Stimulated activated naive CD8-positive, alpha-beta T cell treated with anti-CD3 and anti-CD28 coated beads, Interleukin-15, Interleukin-2, amounts not matched to agents 100 U/mL and 50 U/mL, for 24 hours (primary cell): ENCODE results near the gene SLC9A9.
"Not testable (repeated sequence)": the region's sequence is repeated elsewhere in the genome, so short reads cannot be mapped to it uniquely, and the experiment has no call there.

Source experiments
- ATAC-seq: fragments of 150-1000 bp; cut with Tn5 transposase; one replicate; pipeline ENCODE4 v1.10.0; 2021
- DNase-seq: peaks from one replicate; pipeline ENCODE4 v3.0.0; 2021

SLC9A9 gene

GRCh38 chr3:143847787-143848631 lies at the start of gene SLC9A9:
Gene SLC9A9, minus strand, starts transcription at chr3:143848468. Its CDS starts 146 bp downstream, at chr3:143848322.
- peak; percentile 93 for ATAC-seq
- peak; percentile 17 for DNase-seq

GRCh38 chr3:143897576-143898295 lies 49.5 kb upstream of the SLC9A9 start:
- no peak for ATAC-seq
- DNase-seq = no peak

GRCh38 chr3:143896486-143896885 lies 48.2 kb upstream of the SLC9A9 start:
- ATAC-seq (no peak), DNase-seq (no peak)

DNA sequence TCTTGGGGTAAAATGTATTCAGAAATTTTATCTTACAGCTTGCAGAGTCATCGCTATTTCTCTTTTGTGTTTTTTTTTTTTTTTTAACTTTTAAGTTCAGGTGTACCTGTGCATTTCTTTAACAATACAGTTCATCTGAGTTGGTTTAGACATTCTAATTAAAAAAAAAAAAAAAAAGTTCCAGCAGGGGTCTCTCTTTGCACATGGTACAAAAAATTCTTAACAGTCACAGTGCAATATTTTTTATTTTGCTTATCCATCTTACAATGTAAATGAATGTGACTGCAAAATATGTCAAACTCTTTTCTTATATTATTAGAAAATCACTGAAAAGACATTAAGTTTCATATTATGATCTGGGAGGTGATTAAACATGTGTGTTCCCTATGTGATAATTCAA lies 47.5 kb upstream of the SLC9A9 start:
- DNase-seq (no peak), ATAC-seq (no peak)

GRCh38 chr3:143888846-143889245 lies 40.6 kb upstream of the SLC9A9 start:
- ATAC-seq = no peak
- DNase-seq = no peak

- ATAC-seq = no peak
- no peak for DNase-seq
Observed at GRCh38 chr3:143888166-143888565, 39.9 kb upstream of the SLC9A9 start.

DNA sequence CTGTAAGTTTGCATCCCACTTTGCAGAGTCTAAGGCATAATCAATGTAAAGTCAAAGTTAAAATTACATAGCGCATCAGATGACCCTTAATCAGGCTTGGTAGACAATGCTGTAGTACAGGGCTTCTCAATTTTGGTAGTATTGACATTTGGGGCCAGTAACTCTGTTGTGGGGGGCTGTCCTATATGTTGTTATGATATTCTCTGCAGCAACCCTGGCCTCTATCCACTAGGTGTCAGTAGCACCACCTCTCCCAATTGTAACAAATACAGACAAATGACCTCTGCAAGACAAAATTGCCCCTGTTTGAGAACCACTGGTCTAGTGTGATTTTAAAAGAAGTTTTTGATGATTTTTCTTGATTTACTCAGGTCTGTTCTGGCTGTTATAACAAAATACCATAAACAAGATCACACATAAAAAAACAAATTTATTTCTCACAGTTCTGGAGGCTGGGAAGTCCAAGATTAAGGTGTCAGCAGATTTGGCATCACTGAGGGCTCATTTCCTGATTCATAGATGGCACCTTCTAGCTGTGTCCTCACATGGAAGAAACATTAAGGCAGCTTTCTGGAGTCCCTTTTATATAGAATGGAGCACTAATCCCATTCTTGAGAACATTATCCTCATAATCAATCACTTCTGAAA lies 37.6 kb upstream of the SLC9A9 start:
- DNase-seq (peak; percentile 22), ATAC-seq (peak; percentile 88)

DNA sequence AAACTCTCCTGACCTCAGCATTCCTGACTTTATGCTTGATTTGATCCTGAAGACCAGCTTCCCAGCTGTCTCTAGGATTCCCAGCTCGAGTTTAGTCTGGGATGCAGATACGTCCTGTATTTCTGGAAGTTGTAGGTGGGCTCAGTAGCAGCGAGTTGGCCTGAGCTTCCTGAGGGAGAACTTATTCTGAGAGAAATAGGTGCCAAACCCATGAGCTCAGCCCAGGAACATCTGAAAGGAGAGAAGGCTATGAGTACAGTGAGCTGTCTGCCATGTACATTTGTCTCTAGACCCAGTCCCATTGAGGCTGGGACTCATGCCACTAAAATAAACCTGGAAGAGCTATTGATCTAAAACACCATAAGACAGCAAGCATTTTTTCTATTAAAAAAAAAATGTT lies 36.6 kb upstream of the SLC9A9 start:
- no peak for DNase-seq
- ATAC-seq = no peak

- ATAC-seq (no peak), DNase-seq (no peak)
Observed at GRCh38 chr3:143883151-143883550, 34.9 kb upstream of the SLC9A9 start.

- no peak for ATAC-seq
- DNase-seq = no peak
Observed at GRCh38 chr3:143881095-143881494, 32.8 kb upstream of the SLC9A9 start.

DNA sequence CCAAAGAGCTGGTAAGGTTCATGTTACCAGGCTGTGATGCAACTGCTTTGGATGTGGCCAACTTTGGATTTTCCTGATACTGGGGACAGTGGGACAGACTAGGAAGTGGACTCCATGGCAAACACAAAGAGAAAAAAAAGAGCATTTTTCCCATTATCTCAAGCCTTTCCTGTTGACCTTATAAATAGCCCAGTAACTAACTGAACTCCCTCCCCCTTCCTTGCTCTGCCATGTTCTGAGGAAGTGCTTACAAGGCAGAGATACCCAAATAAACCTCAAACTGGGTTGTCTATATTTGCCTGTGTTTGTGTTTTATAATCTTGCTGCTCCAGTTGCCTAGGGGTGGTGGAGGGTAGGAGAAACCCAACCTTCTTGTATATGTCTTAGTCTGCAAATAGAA lies 27.3 kb upstream of the SLC9A9 start:
- DNase-seq = no peak
- ATAC-seq = no peak

GRCh38 chr3:143873553-143873952 lies 25.3 kb upstream of the SLC9A9 start:
- ATAC-seq, DNase-seq: not testable (repeated sequence)

GRCh38 chr3:143865302-143865701 lies 17.0 kb upstream of the SLC9A9 start:
- no peak for ATAC-seq

DNA sequence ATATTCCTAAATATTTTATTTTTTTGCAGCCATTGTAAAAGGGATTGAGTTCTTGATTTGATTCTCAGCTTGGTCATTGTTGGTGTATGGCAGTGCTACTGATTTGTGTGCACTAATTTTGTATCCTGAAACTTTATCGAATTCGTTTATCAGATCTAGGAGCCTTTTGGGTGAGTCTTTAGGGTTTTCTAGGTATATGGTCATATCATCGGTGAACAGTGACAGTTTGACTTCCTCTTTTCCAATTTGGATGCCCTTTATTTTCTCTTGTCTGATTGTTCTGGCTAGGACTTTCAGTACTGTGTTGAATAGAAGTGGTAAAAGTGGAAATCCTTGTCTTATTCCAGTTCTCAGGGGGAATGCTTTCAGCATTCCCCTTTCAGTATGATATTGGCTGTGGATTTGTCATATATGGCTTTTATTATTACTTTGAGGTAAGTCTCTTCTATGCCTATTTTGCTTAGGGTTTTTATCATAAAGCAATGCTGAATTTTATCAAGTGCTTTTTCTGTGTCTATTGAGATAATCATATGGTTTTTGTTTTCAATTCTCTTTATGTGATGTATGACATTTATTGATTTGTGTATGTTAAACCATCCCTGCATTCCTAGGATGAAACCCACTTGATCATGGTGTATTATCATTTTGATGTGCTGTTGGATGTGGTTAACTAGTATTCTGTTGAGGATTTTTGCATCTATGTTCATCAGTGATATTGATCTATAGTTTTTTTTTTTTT lies 11.4 kb upstream of the SLC9A9 start:
- ATAC-seq (no peak), DNase-seq (no peak)

More at GRCh38 chr3:143865302-143865701, 17.0 kb upstream of the SLC9A9 start:
- DNase-seq = no peak

- ATAC-seq (no peak), DNase-seq (no peak)
Observed at GRCh38 chr3:143856252-143856970, 8.1 kb upstream of the SLC9A9 start.

- ATAC-seq = peak; percentile 36
- no peak for DNase-seq
Observed at GRCh38 chr3:143855183-143855582, 6.9 kb upstream of the SLC9A9 start.

- no peak for ATAC-seq
- DNase-seq = no peak
Observed at GRCh38 chr3:143851331-143852017, 3.2 kb upstream of the SLC9A9 start.

- ATAC-seq = peak; percentile 10
- no peak for DNase-seq
Observed at GRCh38 chr3:143850877-143851276, 2.6 kb upstream of the SLC9A9 start.

- DNase-seq = no peak
- ATAC-seq = no peak
Observed at GRCh38 chr3:143849854-143850549, 1.7 kb upstream of the SLC9A9 start.

- ATAC-seq (peak; percentile 7), DNase-seq (no peak)
Observed at GRCh38 chr3:143848704-143849103, 436 bp upstream of the SLC9A9 start.
